ENCODE results near the gene DTD1.
A peak's percentile ranks its signal among the peaks of the same experiment; 100 is the strongest.

Gene DTD1

DNA sequence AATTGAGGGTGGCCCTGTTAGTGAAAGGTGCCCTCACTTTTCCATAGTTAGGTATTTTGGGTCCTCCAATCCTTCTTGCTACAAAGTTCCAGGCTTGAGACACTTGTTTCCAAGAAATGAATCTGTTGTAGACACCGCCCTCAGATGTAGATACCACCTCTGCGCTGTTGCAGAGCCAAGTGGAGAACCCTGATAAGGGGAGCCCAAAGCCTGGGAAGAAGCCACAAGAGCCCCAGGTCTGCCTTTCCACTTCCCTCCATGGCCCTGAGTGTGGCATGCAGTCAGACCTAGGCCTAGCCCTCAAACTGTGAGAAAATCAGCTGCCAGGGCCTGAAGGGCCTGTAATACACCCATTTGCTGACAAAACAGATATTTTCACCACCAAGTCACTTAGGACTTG, 37.1 kb downstream of the DTD1 start:
- no peaks in the 10 kb centered on the region for H3K27me3 ChIP-seq
- TF ChIP-seq, protein P1, sequence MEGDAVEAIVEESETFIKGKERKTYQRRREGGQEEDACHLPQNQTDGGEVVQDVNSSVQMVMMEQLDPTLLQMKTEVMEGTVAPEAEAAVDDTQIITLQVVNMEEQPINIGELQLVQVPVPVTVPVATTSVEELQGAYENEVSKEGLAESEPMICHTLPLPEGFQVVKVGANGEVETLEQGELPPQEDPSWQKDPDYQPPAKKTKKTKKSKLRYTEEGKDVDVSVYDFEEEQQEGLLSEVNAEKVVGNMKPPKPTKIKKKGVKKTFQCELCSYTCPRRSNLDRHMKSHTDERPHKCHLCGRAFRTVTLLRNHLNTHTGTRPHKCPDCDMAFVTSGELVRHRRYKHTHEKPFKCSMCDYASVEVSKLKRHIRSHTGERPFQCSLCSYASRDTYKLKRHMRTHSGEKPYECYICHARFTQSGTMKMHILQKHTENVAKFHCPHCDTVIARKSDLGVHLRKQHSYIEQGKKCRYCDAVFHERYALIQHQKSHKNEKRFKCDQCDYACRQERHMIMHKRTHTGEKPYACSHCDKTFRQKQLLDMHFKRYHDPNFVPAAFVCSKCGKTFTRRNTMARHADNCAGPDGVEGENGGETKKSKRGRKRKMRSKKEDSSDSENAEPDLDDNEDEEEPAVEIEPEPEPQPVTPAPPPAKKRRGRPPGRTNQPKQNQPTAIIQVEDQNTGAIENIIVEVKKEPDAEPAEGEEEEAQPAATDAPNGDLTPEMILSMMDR (IDR thresholded peaks at IDR 0.05): no peak
- H3K27ac ChIP-seq: no peak overlapping the region
- H3K36me3 ChIP-seq: no peaks in the 10 kb centered on the region
- no peak overlapping the region for H3K4me3 ChIP-seq (ENCODE audit: low read depth in 1 of 2, low read length in 1 of 2)
- no peaks in the 10 kb centered on the region for H3K9me3 ChIP-seq
- peaks cover 0 to 6% of the 10 kb centered on the region in 2 experiments for H3K4me1 ChIP-seq (ENCODE audit: control insufficient read depth in 1 of 2, insufficient read depth in 1 of 2, low read depth in 1 of 2, low read length in 1 of 2)

DNA sequence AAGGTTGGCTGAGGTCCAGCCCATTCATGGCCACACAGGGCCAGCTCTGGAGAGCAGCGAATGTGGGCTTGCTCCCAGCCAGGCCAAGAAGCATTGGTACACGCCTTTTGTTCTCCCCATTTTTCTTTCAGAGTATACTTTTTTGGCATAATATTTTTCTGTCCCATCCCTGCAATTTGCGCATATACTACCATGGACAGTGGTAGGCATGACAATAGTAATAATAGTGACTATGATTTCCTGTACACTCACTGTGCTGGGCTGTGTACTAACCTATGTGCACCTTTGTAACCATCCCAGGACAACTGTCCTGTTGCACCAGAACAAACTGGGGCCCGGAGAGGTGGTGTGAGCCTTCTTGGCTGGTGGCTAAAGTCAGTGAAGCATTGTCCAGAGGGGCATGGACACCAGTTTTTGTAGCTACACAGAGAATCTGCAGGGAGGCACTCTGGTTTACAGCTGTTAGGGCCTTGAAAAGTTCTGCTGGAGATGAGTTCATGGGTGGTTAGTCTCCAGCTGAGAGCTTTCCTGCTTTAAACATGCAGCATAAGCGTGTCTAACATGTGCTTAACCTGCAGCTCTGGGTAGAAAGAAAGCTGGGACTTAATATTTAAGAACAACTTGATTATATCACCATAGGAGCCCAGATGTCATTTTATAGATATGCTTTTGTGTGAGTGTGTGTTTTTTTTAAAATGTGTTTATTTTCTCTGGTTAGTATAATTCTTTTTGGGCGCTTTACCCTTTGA, 38.2 kb downstream of the DTD1 start:
- Histone ChIP-seq H3K4me3 (ENCODE audit: low read depth in 1 of 2, low read length in 1 of 2) (no peak overlapping the region), H3K36me3 (no peaks in the 10 kb centered on the region), H3K4me1 (ENCODE audit: control insufficient read depth in 1 of 2, insufficient read depth in 1 of 2, low read depth in 1 of 2, low read length in 1 of 2) (peaks cover 0 to 6% of the 10 kb centered on the region in 2 experiments), H3K27ac (no peak overlapping the region), H3K27me3 (no peaks in the 10 kb centered on the region), H3K9me3 (no peaks in the 10 kb centered on the region)
- TF ChIP-seq, protein P1 (IDR thresholded peaks at IDR 0.05): no peak

DNA sequence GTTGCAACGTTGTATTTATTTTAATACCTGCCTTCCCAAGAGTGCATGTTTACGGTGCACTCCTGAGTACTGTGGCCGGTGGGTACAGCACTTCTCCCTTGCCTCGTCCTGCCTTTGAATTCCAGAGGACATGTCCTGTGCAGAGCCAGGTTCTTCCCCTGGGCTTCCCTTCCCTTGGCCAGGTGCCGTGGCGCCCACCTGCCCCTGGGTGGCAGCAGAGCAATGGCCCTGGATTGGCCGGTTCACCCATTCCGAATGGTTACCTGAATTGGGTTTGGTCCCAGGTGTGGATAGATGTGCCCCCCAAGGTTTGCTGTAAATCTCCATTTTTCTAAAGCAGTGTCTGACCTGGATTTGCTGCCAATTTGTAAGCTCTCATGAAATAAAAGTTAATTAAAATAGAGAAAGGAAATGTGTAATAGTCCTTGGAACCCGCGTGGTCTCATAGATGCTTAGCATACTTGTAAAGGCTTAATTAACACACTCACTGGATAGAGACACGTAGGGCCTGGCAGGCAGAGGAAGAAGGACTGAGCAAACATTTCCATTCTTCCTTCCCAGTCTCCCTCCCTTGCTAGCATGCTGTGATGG, 40.6 kb downstream of the DTD1 start:
- TF ChIP-seq, protein P1 (IDR thresholded peaks at IDR 0.05): peak; percentile 33
- Histone ChIP-seq H3K9me3 (no peaks in the 10 kb centered on the region), H3K36me3 (no peaks in the 10 kb centered on the region), H3K4me3 (ENCODE audit: low read depth in 1 of 2, low read length in 1 of 2) (no peak overlapping the region), H3K27ac (no peak overlapping the region), H3K27me3 (no peaks in the 10 kb centered on the region), H3K4me1 (ENCODE audit: control insufficient read depth in 1 of 2, insufficient read depth in 1 of 2, low read depth in 1 of 2, low read length in 1 of 2) (no peaks in the 10 kb centered on the region)

DNA sequence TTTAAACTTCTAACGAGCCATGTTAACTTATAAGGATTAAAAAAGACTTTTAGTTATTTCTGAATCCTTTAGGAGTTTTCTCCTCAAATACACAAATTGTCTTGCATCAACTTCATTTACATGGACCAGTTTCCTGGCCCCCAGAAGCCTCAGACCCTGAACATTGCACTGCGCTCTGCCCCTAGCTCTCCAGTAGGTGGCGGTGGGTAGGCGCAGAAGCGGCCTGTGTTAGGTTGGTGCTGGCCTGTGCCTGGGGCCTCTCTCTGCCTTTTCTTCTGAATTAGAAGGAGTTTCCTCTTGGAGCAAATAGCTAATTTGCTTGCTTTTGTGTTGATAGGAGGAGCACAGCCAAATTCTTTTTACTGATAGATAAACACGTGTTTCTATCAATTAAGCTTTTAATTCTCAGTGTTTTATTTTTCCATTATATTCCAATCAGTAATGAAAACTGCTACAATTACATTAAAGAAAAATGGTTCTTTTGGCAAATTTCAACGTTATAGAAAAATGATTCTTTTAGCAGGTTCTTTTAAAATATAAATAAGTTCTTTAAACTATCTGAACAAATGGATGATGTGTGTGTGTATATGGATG, 44.4 kb downstream of the DTD1 start:
- no peaks in the 10 kb centered on the region for H3K4me1 ChIP-seq (ENCODE audit: control insufficient read depth in 1 of 2, insufficient read depth in 1 of 2, low read depth in 1 of 2, low read length in 1 of 2)
- H3K27me3 ChIP-seq: no peaks in the 10 kb centered on the region
- no peaks in the 10 kb centered on the region for H3K36me3 ChIP-seq
- no peak overlapping the region for H3K4me3 ChIP-seq (ENCODE audit: low read depth in 1 of 2, low read length in 1 of 2)
- no peaks in the 10 kb centered on the region for H3K9me3 ChIP-seq
- H3K27ac ChIP-seq: no peak overlapping the region
- TF ChIP-seq, protein P1 (IDR thresholded peaks at IDR 0.05): peak; percentile 73

DNA sequence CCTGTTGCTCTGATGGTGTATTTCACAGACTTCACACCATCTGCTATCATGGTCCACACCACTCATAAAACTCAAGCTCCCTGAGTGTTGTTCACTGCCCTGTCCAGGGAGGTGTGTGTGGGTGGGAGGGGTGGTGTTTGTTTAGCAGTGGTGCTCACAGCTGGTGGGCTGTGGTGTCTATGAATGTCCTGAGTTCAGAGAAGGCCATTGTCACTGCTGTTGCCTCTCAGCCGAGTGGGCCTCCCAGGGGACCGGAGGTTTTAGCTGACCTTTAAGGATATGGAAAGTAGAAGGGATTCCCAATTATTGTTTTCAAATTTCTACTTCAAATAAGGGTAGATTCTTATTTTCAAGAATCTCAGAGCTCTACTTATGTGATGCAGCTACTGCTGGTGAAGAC, 45.6 kb downstream of the DTD1 start:
- Histone ChIP-seq H3K36me3 (no peaks in the 10 kb centered on the region), H3K9me3 (no peaks in the 10 kb centered on the region), H3K27ac (no peak overlapping the region), H3K4me3 (ENCODE audit: low read depth in 1 of 2, low read length in 1 of 2) (no peak overlapping the region), H3K4me1 (ENCODE audit: control insufficient read depth in 1 of 2, insufficient read depth in 1 of 2, low read depth in 1 of 2, low read length in 1 of 2) (no peaks in the 10 kb centered on the region), H3K27me3 (no peaks in the 10 kb centered on the region)
- TF ChIP-seq, protein P1 (IDR thresholded peaks at IDR 0.05): no peak
